Kidney (tissue), 14 donors: ENCODE measurements around the gene ZBTB11. TPM values are rescaled to one million over a fixed set of nuclear protein-coding genes. Genes with fewer than 3 reads are reported as not detected.
"Not testable (repeated sequence)": the region's sequence is repeated elsewhere in the genome, so short reads cannot be mapped to it uniquely, and the experiment has no call there.

Experiments
- DNase-seq, 5 donors: peaks; one replicate each; pipeline ENCODE4 v3.0.0-alpha.2; 2013 to 2020
- FAIRE-seq: peaks from 2 replicates; lab custom pipeline; 2012; peaks lifted over from hg19 to GRCh38; lab: Jason Lieb, UNC
- H3K27ac ChIP-seq, 2 donors: one replicate each; pipeline ENCODE4 v1.7.0; 2013; ENCODE audit warnings: low read depth in 2 of 2, low read length in 2 of 2, inconsistent platforms in 1 of 2
- H3K27me3 ChIP-seq: one replicate; pipeline ENCODE4 v1.7.1; 2013; ENCODE audit warnings: low read length, inconsistent platforms; ENCODE audit not compliant: control insufficient read depth, insufficient read depth
- H3K36me3 ChIP-seq, 3 donors: one replicate each; pipeline versions ENCODE4 v1.7.0 to v1.7.1; 2013; ENCODE audit warnings: low read length in 3 of 3, control low read depth in 1 of 3, inconsistent platforms in 1 of 3; ENCODE audit not compliant: insufficient read depth in 3 of 3, control insufficient read depth in 2 of 3
- H3K4me1 ChIP-seq, 3 donors: one replicate each; pipeline versions ENCODE4 v1.7.0 to v1.7.1; 2013; ENCODE audit warnings: low read length in 3 of 3, inconsistent platforms in 1 of 3, low read depth in 1 of 3; ENCODE audit not compliant: control insufficient read depth in 2 of 3, insufficient read depth in 2 of 3
- H3K4me3 ChIP-seq, 3 donors: one replicate each; pipeline versions ENCODE4 v1.7.0 to v1.8.1; 2013; ENCODE audit warnings: low read length in 3 of 3, control low read depth in 1 of 3, inconsistent platforms in 1 of 3
- H3K9ac ChIP-seq, 3 donors: one replicate each; pipeline versions ENCODE4 v1.7.0 to v1.7.1; 2013; ENCODE audit warnings: low read length in 3 of 3, control low read depth in 1 of 3, inconsistent platforms in 1 of 3
- H3K9me3 ChIP-seq, 3 donors: one replicate each; pipeline versions ENCODE4 v1.7.0 to v1.7.1; 2013; ENCODE audit warnings: low read length in 3 of 3, control low read depth in 1 of 3, inconsistent platforms in 1 of 3; ENCODE audit not compliant: control insufficient read depth in 2 of 3, insufficient read depth in 1 of 3
- CTCF ChIP-seq: IDR thresholded peaks from 3 replicates; pipeline ENCODE4 v1.5.1; 2012; ENCODE audit warnings: mild to moderate bottlenecking, moderate library complexity, borderline replicate concordance; ENCODE audit not compliant: insufficient read depth; ENCODE audit errors: extremely low read depth
- intact Hi-C: fragments of 100-400 bp; cut with DNase I; formaldehyde crosslinking; loops from one replicate; pipeline ENCODE4 v1.11.1; 2022
- polyA plus RNA-seq: library from polyadenylated mRNA; stranded (reverse); fragments of 350-450 nt; fragmentation: Illumina TruSeq; extraction: RNeasy Lipid Tissue Mini Kit (QIAGEN cat#74804); gene quantifications from one replicate; pipeline ENCODE4 v1.2.3, GENCODE V29; 2014; ENCODE audit warnings: low read depth, low replicate concordance; ENCODE audit not compliant: insufficient read depth
- total RNA-seq: library from RNA; stranded (reverse); fragmentation: NEBNext Ultra II Directional; extraction: Animal tissue kit (Norgen Biotek cat#: 25700); gene quantifications from one replicate; pipeline ENCODE4 v1.2.1, GENCODE V29; 2021
- donor health status: control.
- donor health status: control.
- donor health status: control.
- donor health status: control.
- donor health status: control.
- donor health status: DM: yes; HTN: yes; CAD: no.
- donor health status: Normal renal cell carcinoma (clear cell type).

ZBTB11 gene
- total and polyA plus RNA-seq, 2 donors from 2014 or later = 4.7 to 14.1 TPM

- H3K9ac ChIP-seq = no peak overlapping the region
- H3K4me3 ChIP-seq = no peak overlapping the region
- no peaks in the 10 kb centered on the region for H3K27me3 ChIP-seq
- H3K9me3 ChIP-seq = no peaks in the 10 kb centered on the region
- no peak for FAIRE-seq
- no peaks in the 10 kb centered on the region for H3K4me1 ChIP-seq
- no peak for DNase-seq
- no peak for TF ChIP-seq CTCF
- intact Hi-C loops = no loop called here
- no peak overlapping the region for H3K27ac ChIP-seq
- H3K36me3 ChIP-seq = peaks cover 0 to 2% (median 0%) of the 10 kb centered on the region in 3 donors
Measured at GRCh38 chr3:101643009-101643844, 33.7 kb downstream of the ZBTB11 start.

DNA sequence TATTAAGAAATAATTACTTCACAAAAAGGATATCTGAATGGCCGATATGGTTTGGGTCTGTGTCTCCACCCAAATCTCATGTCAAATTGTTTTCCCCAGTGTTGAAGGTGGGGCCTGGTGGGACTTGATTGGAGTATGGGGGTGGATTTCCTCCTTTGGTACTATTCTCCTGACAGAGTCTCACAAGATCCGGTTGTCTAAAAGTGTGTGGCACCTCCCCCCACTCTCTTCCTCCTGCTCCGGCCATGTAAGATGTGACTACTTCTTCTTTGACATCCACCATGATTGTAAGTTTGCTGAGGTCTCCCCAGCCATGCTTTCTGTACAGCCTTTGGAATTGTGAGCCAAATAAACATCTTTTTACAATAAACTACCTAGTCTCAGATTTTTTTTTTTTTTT, 34.5 kb downstream of the ZBTB11 start:
- Histone ChIP-seq H3K36me3 (no peaks in the 10 kb centered on the region), H3K27me3 (no peaks in the 10 kb centered on the region), H3K27ac (no peak overlapping the region), H3K4me3 (no peak overlapping the region), H3K9me3 (no peaks in the 10 kb centered on the region), H3K4me1 (no peaks in the 10 kb centered on the region), H3K9ac (no peak overlapping the region)
- TF ChIP-seq CTCF = no peak
- intact Hi-C loops = no loop called here
- DNase-seq (no peak), FAIRE-seq (no peak)

DNA sequence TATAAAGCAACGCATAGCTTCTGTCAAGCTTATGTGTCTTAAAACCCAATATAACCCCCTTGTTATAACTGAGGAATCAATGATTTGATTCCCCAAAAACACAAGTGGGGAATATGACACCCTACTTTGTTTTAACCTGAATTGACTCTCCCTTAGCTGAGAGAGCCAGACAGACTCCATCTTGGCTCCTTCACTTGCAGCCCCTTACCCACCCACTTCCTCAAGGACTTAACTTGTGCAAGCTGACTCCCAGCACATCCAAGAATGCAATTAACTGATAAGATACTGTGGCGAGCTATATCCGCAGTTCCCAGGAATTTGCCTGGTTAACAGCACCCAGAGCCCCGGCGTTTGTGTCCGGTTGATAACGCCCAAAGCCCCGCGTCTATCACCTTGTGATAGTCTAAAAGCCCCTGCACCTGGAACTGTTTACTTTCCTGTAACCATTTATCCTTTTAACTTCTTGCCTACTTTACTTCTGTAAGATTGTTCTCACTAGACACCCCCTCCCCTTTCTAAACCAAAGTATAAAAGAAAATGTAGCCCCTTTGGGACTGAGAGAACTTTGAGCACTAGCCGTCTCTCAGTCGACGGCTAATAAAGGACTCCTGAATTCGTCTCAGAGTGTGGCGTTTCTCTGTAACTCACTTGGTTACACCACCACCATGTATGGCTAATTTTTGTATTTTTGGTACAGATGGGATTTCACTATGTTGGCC, 35.4 kb downstream of the ZBTB11 start:
- H3K27me3 ChIP-seq, H3K9ac ChIP-seq, H3K27ac ChIP-seq, DNase-seq, FAIRE-seq, H3K9me3 ChIP-seq, H3K4me3 ChIP-seq, H3K36me3 ChIP-seq, H3K4me1 ChIP-seq, intact Hi-C loops: not testable (repeated sequence)

DNA sequence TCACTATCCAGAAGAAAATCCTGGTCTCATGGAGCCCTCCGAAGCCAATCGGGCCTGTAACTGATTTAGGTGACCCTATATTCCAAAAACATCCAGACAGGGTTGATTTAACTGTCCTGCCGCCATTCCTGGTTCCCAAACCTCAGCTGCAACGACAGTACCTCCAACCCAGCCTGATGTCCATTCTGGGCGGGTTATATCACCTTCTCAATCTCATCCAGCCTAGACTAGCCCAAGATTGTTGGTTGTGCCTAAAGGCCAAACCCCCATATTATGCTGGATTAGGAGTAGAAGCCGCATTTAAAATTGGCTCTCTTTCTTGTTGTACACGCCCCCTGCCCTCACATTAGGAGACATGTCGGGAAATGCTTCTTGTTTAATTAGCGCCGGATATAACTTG, 36.7 kb downstream of the ZBTB11 start:
- H3K9ac ChIP-seq = no peak overlapping the region
- H3K4me1 ChIP-seq = no peaks in the 10 kb centered on the region
- no peaks in the 10 kb centered on the region for H3K27me3 ChIP-seq
- no peak overlapping the region for H3K4me3 ChIP-seq
- H3K36me3 ChIP-seq = no peaks in the 10 kb centered on the region
- no peak overlapping the region for H3K27ac ChIP-seq
- intact Hi-C loops = no loop called here
- FAIRE-seq (no peak), DNase-seq (no peak)
- no peak for TF ChIP-seq CTCF
- H3K9me3 ChIP-seq = no peaks in the 10 kb centered on the region
